Measurements from ENCODE around the gene ARAP2. TPM values are rescaled to one million over a fixed set of nuclear protein-coding genes. Genes with fewer than 3 reads are reported as not detected.
A peak's percentile ranks its signal among the peaks of the same experiment; 100 is the strongest.

The ARAP2 gene
- total and polyA plus RNA-seq, 2 of the 13 experiments (the other 11 are each of a cell fraction or from before 2014, with no cell fraction given) = 0.37 to 1.4 TPM

DNA sequence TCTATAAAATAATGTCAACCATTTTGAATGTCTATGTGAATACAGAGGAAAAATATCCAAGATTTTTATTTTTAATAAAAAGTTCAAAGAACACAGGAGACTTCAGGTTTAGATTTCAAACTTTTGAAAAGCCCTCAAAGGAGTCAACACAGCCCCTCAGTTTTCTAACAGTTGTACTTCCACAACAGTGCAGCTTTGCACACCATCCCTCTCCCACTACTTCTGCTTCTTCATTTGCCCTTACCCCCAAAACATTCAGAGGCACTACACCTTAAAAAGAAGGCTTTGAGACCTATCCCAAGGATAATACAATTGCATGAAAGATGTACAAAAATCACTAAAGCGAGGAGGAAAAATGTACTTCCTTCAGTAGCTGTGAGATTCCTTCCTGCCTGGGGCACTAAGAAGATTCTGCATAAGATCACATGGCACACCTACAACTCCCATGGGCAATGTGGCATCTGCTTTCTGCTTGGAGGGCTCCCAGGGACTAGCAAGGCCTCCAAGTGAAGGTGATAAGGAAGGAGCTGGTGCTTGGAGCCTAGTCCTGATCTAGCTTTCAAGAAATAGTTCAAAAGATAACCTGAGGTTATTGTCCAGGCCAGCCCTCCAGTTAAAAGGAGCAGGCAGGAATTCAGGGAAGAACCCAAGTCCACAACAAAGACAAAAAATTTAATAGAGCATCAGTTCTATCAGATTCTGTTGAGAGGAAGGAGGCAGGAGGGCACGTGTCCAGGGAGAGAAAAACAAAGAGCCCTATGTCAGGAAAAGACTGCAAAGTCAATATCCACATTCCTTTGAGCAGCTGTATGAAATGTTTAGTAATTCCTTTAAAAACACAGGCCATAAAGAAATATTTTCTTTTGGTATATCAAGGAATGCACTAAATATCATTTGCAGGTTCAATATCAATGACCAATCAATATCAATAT is 19.1 kb downstream of the ARAP2 start:
- Histone ChIP-seq H4K20me1 (ENCODE audit: insufficient read depth, low read length) (no peaks in the 10 kb centered on the region), H3K9ac (ENCODE audit: insufficient read depth, low read depth, low read length) (no peak overlapping the region), H3K36me3 (replicated peaks in 1 of 2; ENCODE audit: control insufficient read depth in 1 of 2, insufficient read depth in 2 of 2, low read length in 2 of 2) (no peaks in the 10 kb centered on the region), H3K79me2 (ENCODE audit: insufficient read depth, low read length) (no peaks in the 10 kb centered on the region), H3K4me2 (ENCODE audit: low read depth, low read length) (no peak overlapping the region), H3K27me3 (ENCODE audit: control insufficient read depth in 1 of 2, insufficient read depth in 2 of 2, low read length in 2 of 2) (no peaks in the 10 kb centered on the region), H3K4me3 (replicated peaks in 1 of 3; ENCODE audit: insufficient read depth in 1 of 3, low read depth in 2 of 3, low read length in 3 of 3) (no peak overlapping the region), H3K9me3 (ENCODE audit: low read length) (no peaks in the 10 kb centered on the region), H2AFZ (ENCODE audit: low read length) (no peak overlapping the region), H3K4me1 (ENCODE audit: insufficient read depth, low read length) (peaks cover 11% of the 10 kb centered on the region), H3K27ac (ENCODE audit: extremely low read length, insufficient read depth, low read length) (no peak overlapping the region)
- intact Hi-C loops (cut with micrococcal nuclease; ENCODE audit: unreplicated experiment) (no loop called here), in situ Hi-C loops (cut with HindIII; ENCODE audit: extremely low pct_ligation_motif_present, low pct_unique_long_range_greater_than_20kb) (no loop called here)
- FAIRE-seq (no peak), ATAC-seq (peak; percentile 62), DNase-seq (ENCODE audit: low spot score) (peak; percentile 28)
- BruUV-seq (replicated peaks) = no TSS peak
- POLR2A ChIA-PET = no interaction called here
- CTCF ChIA-PET (ENCODE audit: low intra/inter-chr PET ratio, low total read pairs) = no interaction called here
- 41% methylated on average over 2 of the region's 2 CpGs for WGBS (ENCODE audit: low lambda C conversion rate)
- TF ChIP-seq, protein P1, sequence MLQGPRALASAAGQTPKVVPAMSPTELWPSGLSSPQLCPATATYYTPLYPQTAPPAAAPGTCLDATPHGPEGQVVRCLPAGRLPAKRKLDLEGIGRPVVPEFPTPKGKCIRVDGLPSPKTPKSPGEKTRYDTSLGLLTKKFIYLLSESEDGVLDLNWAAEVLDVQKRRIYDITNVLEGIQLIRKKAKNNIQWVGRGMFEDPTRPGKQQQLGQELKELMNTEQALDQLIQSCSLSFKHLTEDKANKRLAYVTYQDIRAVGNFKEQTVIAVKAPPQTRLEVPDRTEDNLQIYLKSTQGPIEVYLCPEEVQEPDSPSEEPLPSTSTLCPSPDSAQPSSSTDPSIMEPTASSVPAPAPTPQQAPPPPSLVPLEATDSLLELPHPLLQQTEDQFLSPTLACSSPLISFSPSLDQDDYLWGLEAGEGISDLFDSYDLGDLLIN (CRISPR knock-in tag; IDR thresholded peaks at IDR 0.05; ENCODE audit: borderline replicate concordance) = no peak
- TF ChIP-seq AKAP8 (CRISPR knock-in tag; IDR thresholded peaks at IDR 0.05) (no peak), BHLHE40 (IDR thresholded peaks at IDR 0.05; ENCODE audit: low read length) (peak; percentile 80), MTA1 (CRISPR knock-in tag; IDR thresholded peaks at IDR 0.05; ENCODE audit: borderline replicate concordance) (no peak), SOX5 (CRISPR knock-in tag; IDR thresholded peaks at IDR 0.05; ENCODE audit: borderline replicate concordance) (peak; percentile 27; the same call in 1 of the 2 replicates), SOX6 (IDR thresholded peaks at IDR 0.05) (no peak), SOX6 (CRISPR knock-in tag; IDR thresholded peaks at IDR 0.05) (0 out of 2 replicates have a peak, but pooled peaks have one; percentile 21), FOXA1 (IDR thresholded peaks at IDR 0.05) (no peak), FOXA1 (CRISPR knock-in tag; IDR thresholded peaks at IDR 0.05) (peak; percentile 24; the same call in 1 of the 2 replicates), SOX13 (IDR thresholded peaks at IDR 0.05) (no peak), SOX13 (CRISPR knock-in tag; conservative IDR thresholded peaks at IDR 0.05 in 1 of 2, IDR thresholded peaks at IDR 0.05 in 1 of 2) (peak in 1 of 2 experiments; percentile 36; a peak in 1 of 4 replicates)
- TF ChIP-seq, protein P2, sequence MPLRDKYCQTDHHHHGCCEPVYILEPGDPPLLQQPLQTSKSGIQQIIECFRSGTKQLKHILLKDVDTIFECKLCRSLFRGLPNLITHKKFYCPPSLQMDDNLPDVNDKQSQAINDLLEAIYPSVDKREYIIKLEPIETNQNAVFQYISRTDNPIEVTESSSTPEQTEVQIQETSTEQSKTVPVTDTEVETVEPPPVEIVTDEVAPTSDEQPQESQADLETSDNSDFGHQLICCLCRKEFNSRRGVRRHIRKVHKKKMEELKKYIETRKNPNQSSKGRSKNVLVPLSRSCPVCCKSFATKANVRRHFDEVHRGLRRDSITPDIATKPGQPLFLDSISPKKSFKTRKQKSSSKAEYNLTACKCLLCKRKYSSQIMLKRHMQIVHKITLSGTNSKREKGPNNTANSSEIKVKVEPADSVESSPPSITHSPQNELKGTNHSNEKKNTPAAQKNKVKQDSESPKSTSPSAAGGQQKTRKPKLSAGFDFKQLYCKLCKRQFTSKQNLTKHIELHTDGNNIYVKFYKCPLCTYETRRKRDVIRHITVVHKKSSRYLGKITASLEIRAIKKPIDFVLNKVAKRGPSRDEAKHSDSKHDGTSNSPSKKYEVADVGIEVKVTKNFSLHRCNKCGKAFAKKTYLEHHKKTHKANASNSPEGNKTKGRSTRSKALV (CRISPR knock-in tag; IDR thresholded peaks at IDR 0.05) = no peak
- TF ChIP-seq, protein P3, sequence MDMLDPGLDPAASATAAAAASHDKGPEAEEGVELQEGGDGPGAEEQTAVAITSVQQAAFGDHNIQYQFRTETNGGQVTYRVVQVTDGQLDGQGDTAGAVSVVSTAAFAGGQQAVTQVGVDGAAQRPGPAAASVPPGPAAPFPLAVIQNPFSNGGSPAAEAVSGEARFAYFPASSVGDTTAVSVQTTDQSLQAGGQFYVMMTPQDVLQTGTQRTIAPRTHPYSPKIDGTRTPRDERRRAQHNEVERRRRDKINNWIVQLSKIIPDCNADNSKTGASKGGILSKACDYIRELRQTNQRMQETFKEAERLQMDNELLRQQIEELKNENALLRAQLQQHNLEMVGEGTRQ (IDR thresholded peaks at IDR 0.05; ENCODE audit: low read depth, low read length) = peak; percentile 51; the same call in 1 of the 2 replicates
- TF ChIP-seq, protein P3 (CRISPR knock-in tag; IDR thresholded peaks at IDR 0.05; ENCODE audit: borderline replicate concordance) = no peak
- TF ChIP-seq, protein P4, sequence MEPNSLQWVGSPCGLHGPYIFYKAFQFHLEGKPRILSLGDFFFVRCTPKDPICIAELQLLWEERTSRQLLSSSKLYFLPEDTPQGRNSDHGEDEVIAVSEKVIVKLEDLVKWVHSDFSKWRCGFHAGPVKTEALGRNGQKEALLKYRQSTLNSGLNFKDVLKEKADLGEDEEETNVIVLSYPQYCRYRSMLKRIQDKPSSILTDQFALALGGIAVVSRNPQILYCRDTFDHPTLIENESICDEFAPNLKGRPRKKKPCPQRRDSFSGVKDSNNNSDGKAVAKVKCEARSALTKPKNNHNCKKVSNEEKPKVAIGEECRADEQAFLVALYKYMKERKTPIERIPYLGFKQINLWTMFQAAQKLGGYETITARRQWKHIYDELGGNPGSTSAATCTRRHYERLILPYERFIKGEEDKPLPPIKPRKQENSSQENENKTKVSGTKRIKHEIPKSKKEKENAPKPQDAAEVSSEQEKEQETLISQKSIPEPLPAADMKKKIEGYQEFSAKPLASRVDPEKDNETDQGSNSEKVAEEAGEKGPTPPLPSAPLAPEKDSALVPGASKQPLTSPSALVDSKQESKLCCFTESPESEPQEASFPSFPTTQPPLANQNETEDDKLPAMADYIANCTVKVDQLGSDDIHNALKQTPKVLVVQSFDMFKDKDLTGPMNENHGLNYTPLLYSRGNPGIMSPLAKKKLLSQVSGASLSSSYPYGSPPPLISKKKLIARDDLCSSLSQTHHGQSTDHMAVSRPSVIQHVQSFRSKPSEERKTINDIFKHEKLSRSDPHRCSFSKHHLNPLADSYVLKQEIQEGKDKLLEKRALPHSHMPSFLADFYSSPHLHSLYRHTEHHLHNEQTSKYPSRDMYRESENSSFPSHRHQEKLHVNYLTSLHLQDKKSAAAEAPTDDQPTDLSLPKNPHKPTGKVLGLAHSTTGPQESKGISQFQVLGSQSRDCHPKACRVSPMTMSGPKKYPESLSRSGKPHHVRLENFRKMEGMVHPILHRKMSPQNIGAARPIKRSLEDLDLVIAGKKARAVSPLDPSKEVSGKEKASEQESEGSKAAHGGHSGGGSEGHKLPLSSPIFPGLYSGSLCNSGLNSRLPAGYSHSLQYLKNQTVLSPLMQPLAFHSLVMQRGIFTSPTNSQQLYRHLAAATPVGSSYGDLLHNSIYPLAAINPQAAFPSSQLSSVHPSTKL (CRISPR knock-in tag; IDR thresholded peaks at IDR 0.05) = peak; percentile 10; the same call in 1 of the 2 replicates
